Stimulated activated CD8-positive, alpha-beta memory T cell treated with anti-CD3 and anti-CD28 coated beads, Interleukin-7, amount 100 ng/mL, for 4 hours (primary cell): Measurements from ENCODE around the gene ELOVL2.
"Not testable (repeated sequence)": the region's sequence is repeated elsewhere in the genome, so short reads cannot be mapped to it uniquely, and the experiment has no call there.

Experiments
- DNase-seq, 2 donors: peaks; one replicate each; pipeline ENCODE4 v3.0.0-alpha.2; 2020; ENCODE audit warnings: low read depth in 2 of 2

ELOVL2 gene

GRCh38 chr6:11023032-11023431, 21.1 kb downstream of the ELOVL2 start:
- no peak for DNase-seq

GRCh38 chr6:11021714-11022113, 22.4 kb downstream of the ELOVL2 start:
- no peak for DNase-seq

GRCh38 chr6:11021003-11021402, 23.1 kb downstream of the ELOVL2 start:
- DNase-seq, result no peak

- no peak for DNase-seq
Observed at GRCh38 chr6:11018225-11018624, 25.9 kb downstream of the ELOVL2 start.

GRCh38 chr6:11017090-11017489, 27.0 kb downstream of the ELOVL2 start:
- no peak for DNase-seq

- DNase-seq, result no peak
Observed at GRCh38 chr6:11016452-11016851, 27.7 kb downstream of the ELOVL2 start.

DNA sequence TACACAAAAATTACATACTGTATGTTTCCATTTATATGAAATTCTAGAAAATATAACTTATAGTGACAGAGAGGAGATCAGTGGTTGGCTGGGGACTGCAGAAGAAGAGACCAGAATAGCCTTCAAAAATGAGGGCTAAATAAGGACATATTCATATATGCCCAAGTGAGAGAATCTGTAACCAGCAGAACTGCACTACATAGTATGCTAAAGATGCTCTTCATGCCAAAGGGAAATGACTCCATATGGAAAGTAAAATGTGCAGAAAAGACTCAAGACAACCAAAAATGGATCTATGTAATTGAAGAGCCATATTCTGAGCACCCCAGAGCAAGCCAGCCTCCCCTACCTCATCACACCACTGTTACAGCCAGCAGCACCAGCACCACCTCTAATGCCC, 29.0 kb downstream of the ELOVL2 start:
- no peak for DNase-seq

DNA sequence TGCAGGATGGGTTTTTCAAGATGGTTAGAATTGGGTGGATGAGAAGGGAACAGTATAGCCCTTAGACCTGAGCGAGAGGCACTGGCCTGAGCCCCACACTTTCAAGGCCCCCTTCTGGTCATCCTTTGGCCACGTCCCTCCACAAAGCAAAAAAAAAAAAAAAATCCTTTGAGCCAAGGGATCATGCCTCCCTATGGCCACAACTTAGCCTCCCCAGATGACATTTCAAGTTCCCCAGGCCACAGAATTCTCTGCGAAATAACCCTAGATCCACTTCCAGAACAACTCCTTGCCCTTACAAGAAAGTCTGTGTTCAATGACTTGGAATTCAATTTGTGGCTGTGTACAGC, 30.4 kb downstream of the ELOVL2 start:
- no peak for DNase-seq

- DNase-seq, result no peak
Observed at GRCh38 chr6:11012976-11013720, 31.0 kb downstream of the ELOVL2 start.

- no peak for DNase-seq
Observed at GRCh38 chr6:11012295-11012754, 31.8 kb downstream of the ELOVL2 start.

DNA sequence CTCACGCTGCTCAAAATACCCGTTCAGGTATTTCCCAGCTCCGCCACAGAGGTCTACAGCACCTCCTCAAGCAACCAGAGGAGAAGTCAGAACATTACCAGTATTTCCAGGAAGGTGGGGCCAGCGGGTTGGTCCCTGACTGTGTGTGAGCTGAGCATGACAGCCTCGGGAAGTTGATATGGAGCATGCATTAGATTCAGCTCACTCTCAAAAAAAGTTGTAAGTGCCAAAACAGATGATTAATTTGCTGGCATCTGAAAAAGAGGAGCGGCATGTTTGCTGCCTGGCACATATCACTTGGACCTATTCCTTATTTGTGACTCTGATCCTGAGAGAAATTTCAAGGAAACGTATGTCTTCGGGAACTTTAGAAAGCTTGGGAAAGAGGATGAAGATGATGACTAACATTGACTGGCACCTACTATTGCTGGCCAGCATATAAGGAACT, 32.3 kb downstream of the ELOVL2 start:
- no peak for DNase-seq

GRCh38 chr6:11009353-11009752, 34.8 kb downstream of the ELOVL2 start:
- DNase-seq, result no peak

DNA sequence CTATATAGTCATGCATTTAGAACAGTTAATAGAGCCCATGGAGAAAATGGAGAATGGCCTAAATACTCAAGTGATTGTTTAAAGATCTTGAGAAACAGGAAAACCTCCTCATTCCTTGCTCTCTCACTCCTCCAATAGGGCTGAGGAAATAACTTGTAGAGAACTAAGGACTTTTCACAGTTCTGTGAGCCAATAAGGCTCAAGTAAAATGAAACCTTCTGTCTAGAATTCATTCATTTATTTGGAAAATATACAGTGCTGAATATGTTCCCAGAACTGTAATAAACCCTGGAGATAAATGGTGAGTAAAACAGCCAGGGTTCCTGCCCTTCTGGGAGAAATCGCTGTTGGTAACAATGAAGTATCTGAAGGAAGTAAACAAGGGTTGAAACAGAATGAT, 35.3 kb downstream of the ELOVL2 start:
- DNase-seq, result no peak

DNA sequence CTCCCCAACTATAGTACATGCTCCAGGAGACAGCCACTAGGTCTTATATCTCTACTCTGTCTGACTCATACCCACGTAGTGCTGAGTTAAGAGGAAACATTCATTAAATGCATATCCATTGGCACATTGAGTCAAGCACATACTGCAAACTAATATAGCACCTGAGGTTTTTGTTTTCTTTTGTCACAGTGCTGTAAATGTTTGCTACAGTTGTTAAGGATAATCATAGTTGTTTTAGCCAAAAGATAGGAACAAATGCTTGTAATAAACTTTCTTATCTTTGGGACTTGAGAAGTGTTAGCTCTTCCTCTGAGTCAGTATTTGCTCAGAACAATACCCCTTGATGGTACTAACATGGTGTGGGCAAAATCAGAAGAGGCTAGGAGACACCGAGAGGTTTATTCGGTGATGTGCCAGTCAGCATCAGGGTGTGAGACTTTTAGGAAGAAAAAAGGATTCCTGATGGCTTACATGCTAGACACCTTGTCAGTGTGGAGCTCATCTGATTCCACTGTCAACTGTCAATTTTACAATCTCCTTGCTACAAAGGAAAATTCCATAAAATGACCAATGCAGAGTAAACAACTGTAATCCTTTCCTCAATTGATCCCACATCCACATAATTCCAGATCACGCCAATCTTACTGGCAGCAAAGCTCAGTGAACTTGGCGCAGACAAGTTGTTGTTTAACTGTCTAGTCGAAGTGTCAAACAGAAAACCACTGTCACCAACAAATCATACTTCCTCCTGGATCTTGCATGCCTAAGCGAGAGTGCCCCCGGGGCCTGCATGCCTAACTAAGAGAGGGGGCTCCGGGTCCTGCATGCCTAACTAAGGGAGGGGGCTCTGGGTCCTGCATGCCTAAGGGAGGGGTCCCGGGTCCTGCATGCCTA, 36.1 kb downstream of the ELOVL2 start:
- DNase-seq, result no peak

DNA sequence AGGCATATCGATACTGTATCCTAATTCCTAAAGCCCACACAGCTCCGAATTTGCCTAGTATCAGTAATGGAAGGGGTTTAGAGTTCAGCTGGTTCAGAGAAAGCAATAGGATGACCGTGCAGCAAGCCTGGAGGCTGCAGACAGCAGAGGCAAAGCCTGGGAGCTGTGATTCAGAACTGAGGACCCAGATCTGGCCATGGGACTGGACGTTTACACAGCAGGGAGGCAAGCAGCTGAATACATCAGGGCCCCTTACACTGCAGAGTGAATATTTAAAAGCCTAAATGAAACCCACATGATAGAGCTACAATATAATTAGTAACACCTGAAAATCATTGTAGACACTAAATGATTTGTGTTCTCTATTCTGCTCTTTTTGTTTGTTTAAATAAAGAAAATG, 38.0 kb downstream of the ELOVL2 start:
- no peak for DNase-seq

- DNase-seq, result not testable (repeated sequence)
Observed at GRCh38 chr6:11003297-11003696, 40.8 kb downstream of the ELOVL2 start.

DNA sequence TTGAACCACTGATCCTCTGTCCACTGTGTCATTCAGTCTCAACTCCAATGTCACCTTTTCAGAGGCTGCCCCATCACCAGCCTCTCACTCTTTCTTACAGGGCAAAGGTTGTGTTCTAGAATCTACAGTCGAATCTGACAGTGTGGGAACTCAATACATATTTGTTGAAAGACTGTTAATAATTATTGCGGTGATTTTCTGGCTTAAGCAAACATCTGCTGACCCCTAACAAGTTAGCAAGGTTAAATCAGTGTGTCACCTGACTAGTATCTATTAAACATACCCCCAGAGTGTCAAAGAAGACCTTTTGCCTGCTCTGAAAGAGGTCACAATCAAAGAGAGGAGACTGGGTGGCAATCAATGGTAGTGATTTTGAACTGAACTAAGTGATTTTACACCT, 41.9 kb downstream of the ELOVL2 start:
- DNase-seq, result no peak

DNA sequence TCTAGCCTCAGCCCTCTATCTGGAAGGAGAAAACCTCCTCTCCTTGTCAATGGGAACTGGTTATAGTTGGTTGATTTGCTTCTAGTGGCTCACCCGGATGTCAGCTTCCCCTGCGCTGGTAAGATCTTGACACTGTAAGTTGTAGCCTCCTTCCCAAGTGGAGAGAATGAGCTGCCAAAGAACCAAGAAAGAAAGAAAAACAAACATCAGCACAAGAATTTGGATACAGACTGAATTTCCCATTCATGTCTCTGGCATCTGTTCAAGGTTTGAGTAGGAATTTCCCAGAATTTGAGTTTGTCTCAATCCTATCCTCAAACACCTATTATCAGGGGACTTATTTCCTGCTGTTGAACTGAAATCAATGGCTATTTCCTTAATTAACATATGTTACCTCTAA, 44.1 kb downstream of the ELOVL2 start:
- DNase-seq, result no peak

GRCh38 chr6:10995114-10995707, 48.9 kb downstream of the ELOVL2 start:
- DNase-seq, result no peak

DNA sequence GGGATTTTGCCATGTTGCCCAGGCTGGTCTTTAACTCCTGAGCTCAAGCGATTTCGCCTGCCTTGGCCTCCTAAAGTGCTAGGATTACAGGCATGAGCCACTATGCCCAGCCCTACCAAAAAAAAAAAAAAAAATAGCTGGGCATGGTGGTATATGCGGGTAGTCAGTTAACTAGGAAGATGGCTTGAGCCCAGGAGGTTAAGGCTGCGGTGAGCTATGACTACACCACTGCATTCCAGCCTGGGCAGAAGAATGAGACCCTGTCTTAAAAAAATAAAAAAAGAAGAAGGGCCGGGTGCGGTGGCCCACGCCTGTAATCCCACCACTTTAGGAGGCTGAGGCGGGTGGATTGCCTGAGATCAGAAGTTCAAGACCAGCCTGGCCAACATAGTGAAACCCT, 50.2 kb downstream of the ELOVL2 start:
- DNase-seq, result no peak

DNA sequence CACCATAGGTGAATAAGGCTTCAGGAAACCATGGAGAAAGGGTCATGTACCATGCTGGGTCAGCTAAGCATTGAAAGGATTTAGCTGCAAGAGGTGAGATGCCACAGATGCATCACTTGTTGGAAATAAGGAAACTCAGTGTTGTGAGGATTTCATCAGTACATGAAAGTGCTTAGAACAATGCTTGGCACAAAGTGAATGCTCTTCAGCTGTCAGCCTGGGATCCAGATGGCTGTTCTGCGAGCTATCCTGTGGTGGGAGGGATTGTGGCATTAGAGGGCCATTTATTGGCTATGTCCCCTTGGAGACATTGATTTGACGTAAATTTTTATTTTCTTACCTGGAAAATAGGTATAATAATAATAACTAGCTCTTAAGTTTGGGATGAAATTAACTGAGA, 53.0 kb downstream of the ELOVL2 start:
- no peak for DNase-seq

DNA sequence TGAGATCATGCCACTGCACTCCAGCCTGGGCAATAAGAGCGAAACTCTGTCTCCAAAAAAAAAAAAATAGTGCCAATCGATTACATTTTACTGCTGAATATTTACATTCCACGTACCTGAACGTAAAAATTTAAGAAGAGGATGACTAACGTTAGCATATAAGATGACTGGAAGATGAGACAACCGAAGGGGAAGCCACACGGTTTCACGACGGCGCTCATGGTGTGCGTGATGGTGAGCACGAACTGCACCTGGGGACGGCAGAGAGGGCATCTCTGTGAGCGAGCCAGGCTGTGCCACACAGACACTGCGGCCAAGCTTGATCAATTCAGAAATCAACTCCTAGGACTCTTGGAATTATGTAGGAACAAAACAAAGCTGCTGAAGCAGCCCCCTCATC, 54.5 kb downstream of the ELOVL2 start:
- DNase-seq, result no peak

DNA sequence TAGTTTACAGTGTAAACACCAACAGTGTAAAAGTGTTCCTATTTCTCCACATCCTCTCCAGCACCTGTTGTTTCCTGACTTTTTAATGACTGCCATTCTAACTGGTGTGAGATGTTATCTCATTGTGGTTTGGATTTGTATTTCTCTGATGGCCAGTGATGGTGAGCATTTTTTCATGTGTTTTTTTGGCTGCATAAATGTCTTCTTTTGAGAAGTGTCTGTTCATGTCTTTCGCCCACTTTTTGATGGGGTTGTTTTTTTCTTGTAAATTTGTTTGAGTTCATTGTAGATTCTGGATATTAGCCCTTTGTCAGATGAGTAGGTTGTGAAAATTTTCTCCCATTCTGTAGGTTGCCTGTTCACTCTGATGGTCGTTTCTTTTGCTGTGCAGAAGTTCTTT, 59.1 kb downstream of the ELOVL2 start:
- DNase-seq, result not testable (repeated sequence)
